IMR-90 (cell line): ENCODE data around the gene BUB1B. TPM values are rescaled to one million over a fixed set of nuclear protein-coding genes. Genes with fewer than 3 reads are reported as not detected.

Experiments
- ATAC-seq: fragments of 200-7000 bp; cut with Tn5 transposase; 2 replicates; pipeline ENCODE4 v1.9.1; 2020; ENCODE audit warnings: low read depth, mild to moderate bottlenecking, moderate library complexity
- BruUV-seq: library from RNA; stranded (reverse); fragments of 400-500 nt; replicated peaks from 2 replicates; lab custom pipeline; 2021; lab: Mats Ljungman, UMichigan
- CTCF ChIA-PET: fragments of 300-600 bp; formaldehyde crosslinking; extraction: SDS; loops from one replicate; lab custom pipeline; 2021; ENCODE audit warnings: antibody characterized with exemption; lab: Yijun Ruan, JAX
- POLR2A ChIA-PET: fragments of 300-600 bp; sonication (Branson Sonifier 250); formaldehyde crosslinking; loops from one replicate; lab custom pipeline; 2022; ENCODE audit warnings: antibody characterized with exemption; ENCODE audit not compliant: unreplicated experiment; lab: Charles Lee
- DNase-seq: peaks from one replicate; pipeline ENCODE4 v3.0.0; 2013
- H2AFZ ChIP-seq: replicated peaks from 2 replicates; pipeline ENCODE3; 2013; ENCODE audit warnings: low read length, mild to moderate bottlenecking; ENCODE audit not compliant: poor library complexity
- H2AK5ac ChIP-seq: 2 replicates; pipeline ENCODE4 v1.6.1; 2013; ENCODE audit warnings: low read depth, low read length, inconsistent platforms
- H2AK9ac ChIP-seq: replicated peaks from 2 replicates; pipeline ENCODE3; 2013; ENCODE audit warnings: mild to moderate bottlenecking, low read depth, low read length, moderate library complexity; ENCODE audit not compliant: poor library complexity
- H2BK120ac ChIP-seq: 2 replicates; pipeline ENCODE4 v1.6.1; 2013; ENCODE audit warnings: low read depth, low read length, inconsistent platforms
- H2BK15ac ChIP-seq: 3 replicates; pipeline ENCODE4 v1.6.1; 2013; ENCODE audit warnings: low read depth, low read length, inconsistent platforms
- H2BK20ac ChIP-seq: 2 replicates; pipeline ENCODE4 v1.6.1; 2013; ENCODE audit warnings: low read depth, mild to moderate bottlenecking, inconsistent platforms, low read length, moderate library complexity
- H2BK5ac ChIP-seq: 2 replicates; pipeline ENCODE4 v1.6.1; 2013; ENCODE audit warnings: mild to moderate bottlenecking, low read depth, low read length, inconsistent platforms; ENCODE audit not compliant: poor library complexity, severe bottlenecking
- H3K14ac ChIP-seq: replicated peaks from 2 replicates; pipeline ENCODE4 v1.6.1; 2013; ENCODE audit warnings: low read depth, low read length, inconsistent platforms
- H3K18ac ChIP-seq: 2 replicates; pipeline ENCODE4 v1.6.1; 2013; ENCODE audit warnings: low read depth, low read length, control low read depth
- H3K23ac ChIP-seq: 2 replicates; pipeline ENCODE4 v1.6.1; 2013; ENCODE audit warnings: low read depth, low read length, inconsistent platforms
- H3K27ac ChIP-seq: 2 replicates; pipeline ENCODE4 v1.5.1; 2013; ENCODE audit warnings: mild to moderate bottlenecking, control low read depth, low read length; ENCODE audit not compliant: insufficient read depth
- H3K27me3 ChIP-seq: 2 replicates; pipeline ENCODE4 v1.6.1; 2013; ENCODE audit warnings: low read length; ENCODE audit not compliant: control insufficient read depth, insufficient read depth
- H3K36me3 ChIP-seq: 2 replicates; pipeline ENCODE4 v1.6.1; 2013; ENCODE audit warnings: low read length, mixed read lengths; ENCODE audit not compliant: control insufficient read depth, insufficient read depth
- H3K4ac ChIP-seq: 2 replicates; pipeline ENCODE4 v1.6.1; 2013; ENCODE audit warnings: low read depth, low read length, inconsistent platforms
- H3K4me1 ChIP-seq: 2 replicates; pipeline ENCODE4 v1.6.1; 2013; ENCODE audit warnings: low read length, mixed read lengths; ENCODE audit not compliant: control insufficient read depth, insufficient read depth
- H3K4me2 ChIP-seq: 2 replicates; pipeline ENCODE4 v1.6.1; 2013; ENCODE audit warnings: low read depth, mild to moderate bottlenecking, control low read depth, low read length, moderate library complexity
- H3K4me3 ChIP-seq: 2 replicates; pipeline ENCODE4 v1.5.1; 2013; ENCODE audit warnings: low read depth, mild to moderate bottlenecking, control low read depth, low read length, moderate library complexity; ENCODE audit not compliant: insufficient read depth
- H3K56ac ChIP-seq: 2 replicates; pipeline ENCODE4 v1.6.1; 2013; ENCODE audit warnings: low read length, inconsistent platforms; ENCODE audit not compliant: insufficient read depth; ENCODE audit errors: extremely low read depth
- H3K79me1 ChIP-seq, 2 experiments: 2 replicates each; pipeline ENCODE4 v1.6.1; 2013; ENCODE audit warnings: low read length in 2 of 2, inconsistent platforms in 1 of 2, low read depth in 1 of 2
- H3K9ac ChIP-seq: 2 replicates; pipeline ENCODE4 v1.6.1; 2013; ENCODE audit warnings: low read depth, low read length, control low read depth
- H3K9me1 ChIP-seq: 2 replicates; pipeline ENCODE4 v1.6.1; 2013; ENCODE audit warnings: low read length, inconsistent platforms; ENCODE audit not compliant: insufficient read depth
- H3K9me3 ChIP-seq: 2 replicates; pipeline ENCODE4 v1.6.1; 2013; ENCODE audit warnings: low read length; ENCODE audit not compliant: control insufficient read depth, insufficient read depth
- H4K20me1 ChIP-seq: 2 replicates; pipeline ENCODE4 v1.6.1; 2013; ENCODE audit warnings: low read length, inconsistent platforms; ENCODE audit not compliant: insufficient read depth
- H4K5ac ChIP-seq: 2 replicates; pipeline ENCODE4 v1.6.1; 2013; ENCODE audit warnings: mild to moderate bottlenecking, low read depth, low read length, control low read depth
- H4K8ac ChIP-seq, 2 experiments: 2 replicates each; pipeline ENCODE4 v1.6.1; 2013; ENCODE audit warnings: low read depth in 2 of 2, low read length in 2 of 2, control low read depth in 1 of 2, inconsistent platforms in 1 of 2
- H4K91ac ChIP-seq: 2 replicates; pipeline ENCODE4 v1.6.1; 2013; ENCODE audit warnings: low read depth, low read length, inconsistent platforms; ENCODE audit not compliant: insufficient read depth
- BHLHE40 ChIP-seq: fragments of 150-350 bp; IDR thresholded peaks from 2 replicates; pipeline ENCODE4 v1.6.1; 2016; ENCODE audit warnings: mild to moderate bottlenecking, low read depth, low read length
- CEBPB ChIP-seq: IDR thresholded peaks from 2 replicates; pipeline ENCODE4 v1.6.1; 2012; ENCODE audit warnings: low read depth, low read length, improper control_type of control experiment
- CHD1 ChIP-seq: IDR thresholded peaks from 2 replicates; pipeline ENCODE4 v1.6.1; 2012; ENCODE audit warnings: low read depth, low read length, improper control_type of control experiment
- CTCF ChIP-seq: conservative IDR thresholded peaks from 2 replicates; pipeline ENCODE4 v1.5.1; 2012; ENCODE audit warnings: mild to moderate bottlenecking, low read depth, low read length, improper control_type of control experiment
- ELK1 ChIP-seq: fragments of 150-350 bp; IDR thresholded peaks from 2 replicates; pipeline ENCODE4 v1.6.1; 2016; ENCODE audit warnings: low read depth, mild to moderate bottlenecking, low read length, moderate library complexity, borderline replicate concordance
- FOS ChIP-seq: fragments of 150-350 bp; IDR thresholded peaks from 2 replicates; pipeline ENCODE4 v1.6.1; 2016; ENCODE audit warnings: low read depth, low read length
- MAFK ChIP-seq: IDR thresholded peaks from 2 replicates; pipeline ENCODE4 v1.6.1; 2012; ENCODE audit warnings: low read depth, low read length, improper control_type of control experiment
- MAZ ChIP-seq: IDR thresholded peaks from 2 replicates; pipeline ENCODE4 v1.6.1; 2012; ENCODE audit warnings: low read depth, mild to moderate bottlenecking, low read length, improper control_type of control experiment, moderate library complexity, borderline replicate concordance
- MXI1 ChIP-seq: IDR thresholded peaks from 2 replicates; pipeline ENCODE4 v1.6.1; 2012; ENCODE audit warnings: low read depth, mild to moderate bottlenecking, low read length, moderate library complexity, borderline replicate concordance
- NFE2L2 ChIP-seq: fragments of 150-350 bp; IDR thresholded peaks from 2 replicates; pipeline ENCODE4 v1.6.1; 2016; ENCODE audit warnings: low read depth, mild to moderate bottlenecking, low read length
- POLR2A ChIP-seq: IDR thresholded peaks from 2 replicates; pipeline ENCODE4 v1.6.1; 2012; ENCODE audit warnings: mild to moderate bottlenecking, low read depth, low read length
- RAD21 ChIP-seq: IDR thresholded peaks from 2 replicates; pipeline ENCODE4 v1.6.1; 2012; ENCODE audit warnings: low read length, improper control_type of control experiment
- RCOR1 ChIP-seq: IDR thresholded peaks from 2 replicates; pipeline ENCODE4 v1.6.1; 2012; ENCODE audit warnings: mild to moderate bottlenecking, low read length, improper control_type of control experiment; ENCODE audit not compliant: insufficient replicate concordance
- RFX5 ChIP-seq: IDR thresholded peaks from 2 replicates; pipeline ENCODE4 v1.8.0; 2012; ENCODE audit warnings: low read depth, mild to moderate bottlenecking, low read length, moderate library complexity
- SMC3 ChIP-seq: fragments of 150-350 bp; IDR thresholded peaks from 2 replicates; pipeline ENCODE4 v1.6.1; 2016; ENCODE audit warnings: low read depth, mild to moderate bottlenecking, antibody characterized with exemption, low read length, moderate library complexity
- USF2 ChIP-seq: fragments of 150-350 bp; IDR thresholded peaks from 2 replicates; pipeline ENCODE4 v1.6.1; 2017; ENCODE audit warnings: mild to moderate bottlenecking, antibody characterized with exemption, low read length, low read depth
- WGBS, 2 experiments: methylation state at CpG; one replicate each; pipeline versions ENCODE4 v1.1.5 to v1.1.7; 2013; ENCODE audit warnings: missing lambda C conversion rate in 2 of 2; ENCODE audit not compliant: insufficient read length in 1 of 2; ENCODE audit errors: extremely low coverage in 2 of 2; 5-methylcytosine and 5-hydroxymethylcytosine counted together
- dilution Hi-C: fragments of 300-500 bp; cut with HindIII; formaldehyde crosslinking; loops from one replicate; pipeline ENCODE4 v1.14.3; 2018; ENCODE audit warnings: low sequenced_read_pairs; ENCODE audit not compliant: unreplicated experiment
- in situ Hi-C: fragments of 300-500 bp; cut with MboI; formaldehyde crosslinking; loops from 3 replicates; pipeline ENCODE4 v1.14.3; 2019; ENCODE audit warnings: low sequenced_read_pairs, inconsistent platforms, mixed read lengths
- intact Hi-C: fragments of 100-400 bp; cut with micrococcal nuclease; formaldehyde crosslinking; loops from 2 replicates; pipeline ENCODE4 v1.10.0; 2022
- polyA plus RNA-seq, 3 experiments: library from polyadenylated mRNA; depleted of rRNA; stranded (reverse); fragments of >200 nt; gene quantifications; 2 replicates each; pipeline ENCODE4 v1.2.3, GENCODE V29; 2012; ENCODE audit warnings: low replicate concordance in 1 of 3
- total RNA-seq: library from RNA; depleted of rRNA; stranded (reverse); fragments of >200 nt; gene quantifications from 2 replicates; pipeline ENCODE4 v1.2.3, GENCODE V29; 2012

The BUB1B gene
- total and polyA plus RNA-seq, 2 of the 4 experiments (the other 2 are of a cell fraction): 15.6 to 24.7 TPM

- Histone ChIP-seq H3K18ac (no peak overlapping the region), H4K20me1 (no peaks in the 10 kb centered on the region), H3K56ac (no peak overlapping the region), H2AK5ac (no peak overlapping the region), H3K36me3 (no peaks in the 10 kb centered on the region), H3K79me1 (no peaks in the 10 kb centered on the region), H3K4me3 (no peak overlapping the region), H3K23ac (no peak overlapping the region), H3K4me2 (no peak overlapping the region), H2AK9ac (no peak overlapping the region), H2BK20ac (no peak overlapping the region), H3K9me1 (no peaks in the 10 kb centered on the region), H3K4me1 (peaks cover 3% of the 10 kb centered on the region; the same call in 1 of the 2 replicates), H2BK5ac (no peak overlapping the region), H3K4ac (no peak overlapping the region), H3K14ac (no peak overlapping the region), H4K91ac (no peak overlapping the region), H2BK120ac (no peak overlapping the region), H4K5ac (no peak overlapping the region), H3K9me3 (no peaks in the 10 kb centered on the region), H3K27me3 (peaks cover 32% of the 10 kb centered on the region), H3K27ac (no peak overlapping the region), H2BK15ac (no peak overlapping the region), H3K9ac (no peak overlapping the region), H2AFZ (peak overlapping the region; percentile 41), H4K8ac (no peak overlapping the region)
- dilution Hi-C loops: no loop called here
- 100% methylated on average over 1 of the region's 10 CpGs; no CpG with 5 or more reads in 1 of the 2 experiments for WGBS, 2 experiments
- intact Hi-C loops: no loop called here
- no TSS peak for BruUV-seq
- TF ChIP-seq POLR2A (no peak), SMC3 (no peak), BHLHE40 (no peak), RAD21 (no peak), USF2 (no peak), RFX5 (no peak), ELK1 (no peak), NFE2L2 (no peak), MXI1 (no peak), CTCF (no peak), MAFK (no peak), MAZ (no peak), CEBPB (no peak), RCOR1 (no peak), FOS (no peak), CHD1 (no peak)
- in situ Hi-C loops: no loop called here
- ATAC-seq (no peak), DNase-seq (no peak)
- POLR2A ChIA-PET: no interaction called here
- CTCF ChIA-PET: no interaction called here
Observed at GRCh38 chr15:40242213-40242599, 81.3 kb downstream of the BUB1B start.
